HG03095 (cell line): ENCODE data around the gene FKBP7.
A peak's percentile ranks its signal among the peaks of the same experiment; 100 is the strongest.
"Not testable (repeated sequence)": the region's sequence is repeated elsewhere in the genome, so short reads cannot be mapped to it uniquely, and the experiment has no call there.

Experiments used
- ATAC-seq: cut with Tn5 transposase; IDR thresholded peaks from one replicate; pipeline ENCODE4 v1.9.1; 2021; ENCODE audit warnings: moderate library complexity; ENCODE audit not compliant: unreplicated experiment

FKBP7 gene

GRCh38 chr2:178478439-178479274, at the start of gene FKBP7:
Gene FKBP7 (minus strand): TSS chr2:178478600. CDS start chr2:178478499, 101 bp downstream.
- peak; percentile 43 for ATAC-seq

- ATAC-seq: no peak
Measured at GRCh38 chr2:178527592-178527991, 49.2 kb upstream of the FKBP7 start.

- ATAC-seq: no peak
Measured at GRCh38 chr2:178526256-178526655, 47.9 kb upstream of the FKBP7 start.

- not testable (repeated sequence) for ATAC-seq
Measured at GRCh38 chr2:178525460-178525859, 47.1 kb upstream of the FKBP7 start.

GRCh38 chr2:178525010-178525409, 46.6 kb upstream of the FKBP7 start:
- ATAC-seq: not testable (repeated sequence)

- ATAC-seq: peak; percentile 14
Measured at GRCh38 chr2:178523596-178524134, 45.3 kb upstream of the FKBP7 start.

GRCh38 chr2:178522950-178523595, 44.7 kb upstream of the FKBP7 start:
- ATAC-seq: peak; percentile 82

- ATAC-seq: no peak
Measured at GRCh38 chr2:178521304-178522150, 43.1 kb upstream of the FKBP7 start.

- ATAC-seq: no peak
Measured at GRCh38 chr2:178517496-178517895, 39.1 kb upstream of the FKBP7 start.

- ATAC-seq: no peak
Measured at GRCh38 chr2:178514664-178515063, 36.3 kb upstream of the FKBP7 start.

- no peak for ATAC-seq
Measured at GRCh38 chr2:178513876-178514275, 35.5 kb upstream of the FKBP7 start.

- ATAC-seq: no peak
Measured at GRCh38 chr2:178512484-178512883, 34.1 kb upstream of the FKBP7 start.

- ATAC-seq: no peak
Measured at GRCh38 chr2:178510384-178510783, 32.0 kb upstream of the FKBP7 start.

- no peak for ATAC-seq
Measured at GRCh38 chr2:178508646-178509045, 30.2 kb upstream of the FKBP7 start.

GRCh38 chr2:178506949-178507348, 28.5 kb upstream of the FKBP7 start:
- ATAC-seq: no peak

- ATAC-seq: no peak
Measured at GRCh38 chr2:178506524-178506923, 28.1 kb upstream of the FKBP7 start.

- ATAC-seq: no peak
Measured at GRCh38 chr2:178506101-178506500, 27.7 kb upstream of the FKBP7 start.

GRCh38 chr2:178502751-178503150, 24.4 kb upstream of the FKBP7 start:
- ATAC-seq: no peak

- no peak for ATAC-seq
Measured at GRCh38 chr2:178499640-178500039, 21.2 kb upstream of the FKBP7 start.

- ATAC-seq: peak; percentile 47
Measured at GRCh38 chr2:178498137-178498536, 19.7 kb upstream of the FKBP7 start.

GRCh38 chr2:178496049-178496448, 17.6 kb upstream of the FKBP7 start:
- ATAC-seq: no peak
